Coronary artery (tissue), 2 donors: ENCODE data around the gene MBD5.
A peak's percentile ranks its signal among the peaks of the same experiment; 100 is the strongest.

ENCODE experiments used
- DNase-seq: peaks from one replicate; pipeline ENCODE4 v3.0.0-alpha.2; 2017; ENCODE audit warnings: low spot score
- H3K27ac ChIP-seq, 2 donors: fragments of 200-600 bp; sonication (generic); one replicate each; pipeline ENCODE4 v1.5.1; 2016 to 2019
- H3K4me3 ChIP-seq: fragments of 200-600 bp; sonication (generic); 2 replicates; pipeline ENCODE4 v1.5.1; 2016; ENCODE audit warnings: mild to moderate bottlenecking, moderate library complexity
- CTCF ChIP-seq: fragments of 200-600 bp; sonication (generic); IDR thresholded peaks from one replicate; pipeline ENCODE4 v1.5.1; 2019; ENCODE audit warnings: antibody characterized with exemption

The MBD5 gene

GRCh38 chr2:148553332-148553887 is 532.5 kb downstream of the MBD5 start:
- TF ChIP-seq CTCF, result no peak
- no peak for DNase-seq
- H3K4me3 ChIP-seq, result peak overlapping the region; percentile 60
- no peak overlapping the region for H3K27ac ChIP-seq

GRCh38 chr2:148554459-148555247 is 533.8 kb downstream of the MBD5 start:
- no peak for TF ChIP-seq CTCF
- no peak overlapping the region for H3K4me3 ChIP-seq
- no peak for DNase-seq

GRCh38 chr2:148555622-148556294 is 534.9 kb downstream of the MBD5 start:
- no peak overlapping the region for H3K27ac ChIP-seq
- no peak for TF ChIP-seq CTCF
- DNase-seq, result no peak
- no peak overlapping the region for H3K4me3 ChIP-seq

More at GRCh38 chr2:148554459-148555247, 533.8 kb downstream of the MBD5 start:
- H3K27ac ChIP-seq, result no peak overlapping the region

GRCh38 chr2:148557844-148558436 is 537.0 kb downstream of the MBD5 start:
- TF ChIP-seq CTCF, result no peak
- Histone ChIP-seq H3K27ac (no peak overlapping the region), H3K4me3 (no peak overlapping the region)
- DNase-seq, result no peak

- no peak overlapping the region for H3K27ac ChIP-seq
- TF ChIP-seq CTCF, result no peak
- DNase-seq, result no peak
- H3K4me3 ChIP-seq, result no peak overlapping the region
Measured at GRCh38 chr2:148560496-148560895, 539.6 kb downstream of the MBD5 start.

GRCh38 chr2:148561389-148561788 is 540.5 kb downstream of the MBD5 start:
- no peak for TF ChIP-seq CTCF
- no peak overlapping the region for H3K27ac ChIP-seq
- DNase-seq, result no peak
- no peak overlapping the region for H3K4me3 ChIP-seq
